Left kidney (tissue), 2 donors: ENCODE data around the gene MSN. TPM values are rescaled to one million over a fixed set of nuclear protein-coding genes. Genes with fewer than 3 reads are reported as not detected.

Experiments
- DNase-seq: peaks from one replicate; pipeline ENCODE4 v3.0.0-alpha.2; 2013
- polyA plus RNA-seq: library from polyadenylated mRNA; unstranded; fragments of 120-200 nt; gene quantifications from one replicate; pipeline ENCODE4 v1.2.1, GENCODE V29; 2013; ENCODE audit not compliant: insufficient read length

The MSN gene
- polyA plus RNA-seq, 1 donor = 227 TPM

DNA sequence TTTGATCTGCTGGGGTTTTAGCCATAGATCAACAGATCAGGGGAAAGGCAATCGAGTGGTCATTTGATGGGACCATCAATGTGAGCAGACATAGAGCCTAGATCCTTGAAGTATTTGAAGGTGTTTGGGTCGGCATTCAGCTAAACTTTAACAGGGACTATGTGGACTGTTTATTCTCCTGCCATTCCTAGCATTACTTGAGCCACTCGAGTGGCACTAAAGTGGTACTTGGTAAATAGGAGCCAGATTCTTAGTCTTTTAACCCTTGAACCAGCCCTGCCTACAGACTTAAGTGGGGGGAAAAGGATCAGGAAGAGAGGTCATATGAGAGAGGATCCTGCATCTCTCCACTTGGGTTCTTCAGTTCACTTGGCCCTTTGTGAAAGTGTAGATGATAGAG lies 3.8 kb downstream of the MSN start:
- peak; percentile 19 for DNase-seq

DNA sequence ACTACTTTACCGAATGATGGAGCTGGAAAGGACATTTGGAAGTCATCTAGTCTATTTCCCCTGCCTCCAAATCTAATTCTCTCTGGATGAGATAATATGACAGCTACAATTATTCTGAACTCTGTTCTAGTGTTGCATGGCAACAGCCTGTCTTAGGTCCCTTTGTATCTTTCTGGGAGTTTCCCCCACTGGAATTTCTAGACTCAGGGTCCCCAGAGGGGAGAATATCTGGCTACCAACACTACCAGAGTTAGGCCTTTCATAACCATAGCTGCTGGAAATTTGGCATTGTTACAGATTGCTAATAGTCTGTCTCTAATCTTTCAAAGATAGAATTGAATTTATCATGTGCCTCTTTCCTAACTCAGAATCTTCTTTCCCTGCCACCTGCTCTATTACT lies 4.5 kb downstream of the MSN start:
- DNase-seq = no peak

DNA sequence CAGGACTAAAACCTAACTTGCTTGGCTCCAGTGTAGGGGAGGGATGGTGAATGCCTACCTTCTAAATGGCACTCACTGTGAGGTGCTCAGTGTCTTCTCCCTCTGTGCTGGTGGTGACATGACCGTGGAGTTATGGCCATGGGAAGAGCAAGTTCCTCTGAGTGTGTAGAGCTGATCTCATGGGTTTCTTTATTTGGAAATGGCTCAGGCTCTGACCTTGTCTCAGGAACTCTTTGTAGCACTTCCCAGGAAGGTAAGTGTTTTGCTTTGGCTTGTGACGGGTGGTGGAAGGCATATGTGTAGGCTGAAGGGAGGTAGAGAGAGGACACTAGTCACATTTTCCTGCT lies 6.4 kb downstream of the MSN start:
- no peak for DNase-seq

DNA sequence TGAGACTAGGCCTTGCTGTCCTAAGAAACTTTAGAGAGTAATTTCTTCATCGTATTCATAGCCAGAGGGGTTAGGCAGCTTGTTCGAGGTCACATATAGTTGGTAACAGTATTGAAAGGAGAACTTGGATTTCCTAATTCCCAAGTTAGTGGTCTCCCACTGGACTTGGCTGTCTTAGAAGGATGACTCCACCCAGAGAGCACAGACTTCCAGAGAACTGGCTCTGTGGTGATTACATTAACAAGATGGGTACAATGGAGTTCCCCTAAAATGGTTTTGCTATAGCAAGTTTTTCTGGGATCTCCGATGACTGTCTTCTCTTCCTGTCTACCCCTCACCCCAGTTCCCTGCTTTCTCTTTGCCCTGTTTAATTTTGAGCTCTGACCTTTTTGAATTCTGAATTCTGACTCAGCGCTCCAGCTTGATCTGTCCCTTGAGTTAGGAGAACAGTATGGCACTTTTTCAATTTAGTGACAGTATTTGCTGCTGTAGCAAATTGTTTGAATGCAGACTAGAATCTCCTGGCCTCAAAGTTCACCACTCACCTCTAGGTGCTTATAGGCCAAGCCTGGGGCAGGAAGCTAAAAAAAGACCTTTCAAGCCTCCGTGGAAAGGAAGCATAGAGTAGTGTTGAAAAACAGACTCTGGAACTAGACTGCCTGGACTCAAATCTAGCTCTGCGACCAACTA lies 6.9 kb downstream of the MSN start:
- no peak for DNase-seq

DNA sequence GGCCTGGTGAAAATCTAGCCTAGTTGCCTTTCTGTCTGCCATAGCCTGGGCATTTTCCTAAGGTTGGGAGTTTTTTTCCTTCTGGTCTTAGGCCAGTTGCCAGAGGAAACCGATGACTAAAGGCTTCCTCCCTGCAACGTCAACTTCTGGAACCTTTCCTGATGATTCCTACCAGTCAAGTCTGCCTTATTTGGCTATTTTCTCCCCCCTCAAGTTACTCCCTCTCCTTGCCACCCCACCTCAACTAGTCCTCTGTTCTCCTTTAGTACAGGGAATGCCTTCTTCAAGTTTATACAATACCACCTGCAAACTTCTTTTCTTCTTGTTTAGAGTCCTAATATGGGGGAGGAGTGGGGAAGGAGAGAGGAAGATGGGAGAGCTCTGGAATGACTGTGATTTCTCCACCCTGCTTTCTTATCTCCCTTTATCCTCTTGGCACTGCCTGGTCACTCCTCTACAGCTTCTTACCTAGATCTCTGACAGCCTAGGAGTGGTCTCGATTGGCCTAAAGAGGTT lies 10.6 kb downstream of the MSN start:
- no peak for DNase-seq

DNA sequence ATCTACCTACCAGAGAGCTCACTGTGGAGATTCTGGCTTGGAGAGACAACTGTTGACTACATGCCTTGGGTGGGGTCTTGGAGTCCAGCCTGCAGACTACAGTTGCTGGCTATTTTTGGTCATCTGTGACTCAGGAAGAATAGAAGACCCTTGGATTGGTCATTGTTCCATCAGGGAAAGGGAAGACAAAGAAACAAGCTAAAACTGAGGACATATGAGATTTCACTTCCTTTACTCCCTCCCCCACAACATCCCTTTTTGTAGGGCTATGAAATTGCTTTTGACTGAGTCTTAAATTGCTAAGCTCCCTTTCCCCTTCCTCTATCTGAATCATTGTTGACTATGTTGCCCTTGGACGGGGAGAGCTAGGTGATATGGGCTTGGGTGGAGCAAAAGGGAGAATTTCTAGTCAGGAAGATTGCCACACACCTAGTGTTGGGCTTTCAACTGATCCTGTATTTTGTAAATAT lies 11.7 kb downstream of the MSN start:
- no peak for DNase-seq

DNA sequence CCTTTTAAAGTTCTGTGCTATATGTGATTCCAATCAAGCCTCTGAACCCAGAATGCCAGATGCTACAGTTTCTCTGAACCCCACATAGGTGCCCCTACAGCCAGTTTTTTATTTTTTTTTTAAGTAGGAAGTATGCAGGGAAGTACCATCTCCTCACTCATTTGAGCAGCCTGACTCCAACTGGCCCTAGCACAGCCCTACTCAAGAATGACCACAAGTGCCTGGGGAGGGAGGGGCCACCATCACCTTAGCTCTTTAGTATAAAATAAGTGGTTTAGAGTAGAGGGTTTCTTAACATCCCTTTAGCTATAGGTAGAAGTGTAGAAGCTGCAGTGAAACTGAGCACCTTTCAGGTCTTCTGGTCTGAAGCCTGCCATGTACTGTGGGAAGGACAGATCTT lies 14.4 kb downstream of the MSN start:
- no peak for DNase-seq

DNA sequence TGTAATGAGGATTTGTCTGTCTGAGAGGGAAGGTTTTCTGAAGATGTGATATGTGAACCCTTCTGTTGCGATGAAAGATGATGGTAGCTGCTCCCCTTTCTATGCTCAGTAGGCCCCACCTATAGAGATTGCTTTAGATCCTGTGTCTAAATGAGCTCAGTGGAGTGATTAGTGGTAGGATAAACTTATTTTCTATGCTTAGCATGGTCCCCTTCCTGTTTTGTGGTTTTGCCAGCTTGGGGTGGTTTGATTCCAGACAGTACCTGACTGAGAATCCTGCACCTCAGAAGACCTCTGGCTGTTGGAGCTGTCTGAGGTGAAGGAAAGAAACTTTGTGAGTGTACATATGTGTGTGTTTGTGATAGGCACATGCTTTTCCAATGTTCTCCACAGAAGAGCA lies 17.7 kb downstream of the MSN start:
- no peak for DNase-seq

DNA sequence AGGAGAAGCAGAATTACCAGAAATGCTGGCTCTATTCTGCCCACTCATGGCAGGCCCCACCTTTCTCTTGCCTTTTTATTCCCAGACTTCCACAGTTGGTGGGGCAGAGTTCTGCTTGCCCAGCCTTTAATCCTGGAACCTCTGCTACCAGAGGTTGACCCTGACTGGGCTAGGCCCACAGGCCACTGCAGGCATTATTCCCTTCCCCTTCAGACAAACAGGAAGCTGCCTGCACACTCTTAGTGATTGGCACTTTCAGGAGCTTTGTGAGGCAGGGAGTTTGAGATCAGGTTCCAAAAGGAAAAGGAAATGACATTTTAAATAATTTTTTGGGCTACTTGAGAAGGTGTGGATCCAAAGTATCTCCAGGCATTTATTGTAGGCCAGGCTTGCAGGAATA lies 18.8 kb downstream of the MSN start:
- DNase-seq = no peak

DNA sequence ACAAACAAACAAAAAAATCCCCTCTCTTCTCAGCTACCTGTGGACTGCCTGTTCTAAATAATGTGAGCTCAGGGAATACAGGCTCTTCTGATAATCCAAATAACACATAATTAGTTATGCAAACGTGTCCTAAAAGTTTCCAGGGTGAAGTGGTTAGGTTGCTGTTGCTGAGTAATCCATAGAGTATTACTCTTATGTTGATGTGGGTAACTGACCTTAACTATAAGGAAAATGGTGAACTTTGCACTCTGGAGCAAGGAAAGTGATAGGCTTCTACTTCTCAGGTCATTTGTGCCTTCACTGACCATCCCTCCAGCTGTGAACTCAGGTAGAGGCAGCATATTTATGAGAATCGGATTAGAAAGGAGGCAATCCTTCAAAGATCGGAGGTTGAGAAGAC lies 19.9 kb downstream of the MSN start:
- DNase-seq = no peak

DNA sequence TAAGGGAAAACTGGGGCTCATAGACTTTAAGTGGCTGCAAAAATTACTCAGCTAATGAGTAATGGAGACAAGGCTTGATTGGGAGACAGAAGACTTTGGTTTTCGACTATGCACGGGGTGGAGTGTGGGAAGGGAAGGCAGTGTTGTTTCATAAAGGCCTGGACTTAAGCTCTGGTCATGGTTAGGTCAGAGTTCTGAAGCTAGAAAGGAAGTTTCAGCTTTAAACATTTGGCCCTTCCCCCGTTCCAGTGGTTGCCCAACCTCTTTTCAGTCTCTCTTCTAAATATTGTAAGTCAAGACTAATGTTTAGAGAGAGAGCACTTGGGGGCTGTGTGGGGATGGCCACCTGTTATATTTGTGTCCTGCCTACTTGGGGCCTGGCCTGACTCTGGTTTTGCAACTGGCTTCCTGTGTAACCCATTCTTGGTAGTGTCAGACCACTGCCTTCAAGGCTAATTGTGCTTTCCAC lies 21.0 kb downstream of the MSN start:
- DNase-seq = no peak

DNA sequence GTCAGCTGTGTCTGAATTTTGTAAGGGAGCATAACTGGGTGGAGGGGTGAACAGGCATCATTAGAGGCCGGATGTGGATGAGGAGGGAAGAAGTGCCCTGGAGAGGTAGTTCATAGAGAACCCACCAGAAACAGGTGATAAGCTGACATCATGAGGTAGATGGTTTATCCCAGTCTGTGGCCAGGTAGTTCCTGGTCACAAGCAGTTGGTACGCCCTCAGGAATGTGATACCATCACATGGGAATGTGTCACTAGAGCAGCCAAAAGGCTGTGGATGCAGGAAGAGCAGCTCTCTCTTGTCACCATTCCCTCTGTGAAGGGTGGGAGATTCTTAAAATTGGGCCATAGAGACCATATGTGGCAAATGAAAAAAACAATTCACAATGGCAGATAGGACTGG lies 21.9 kb downstream of the MSN start:
- no peak for DNase-seq

DNA sequence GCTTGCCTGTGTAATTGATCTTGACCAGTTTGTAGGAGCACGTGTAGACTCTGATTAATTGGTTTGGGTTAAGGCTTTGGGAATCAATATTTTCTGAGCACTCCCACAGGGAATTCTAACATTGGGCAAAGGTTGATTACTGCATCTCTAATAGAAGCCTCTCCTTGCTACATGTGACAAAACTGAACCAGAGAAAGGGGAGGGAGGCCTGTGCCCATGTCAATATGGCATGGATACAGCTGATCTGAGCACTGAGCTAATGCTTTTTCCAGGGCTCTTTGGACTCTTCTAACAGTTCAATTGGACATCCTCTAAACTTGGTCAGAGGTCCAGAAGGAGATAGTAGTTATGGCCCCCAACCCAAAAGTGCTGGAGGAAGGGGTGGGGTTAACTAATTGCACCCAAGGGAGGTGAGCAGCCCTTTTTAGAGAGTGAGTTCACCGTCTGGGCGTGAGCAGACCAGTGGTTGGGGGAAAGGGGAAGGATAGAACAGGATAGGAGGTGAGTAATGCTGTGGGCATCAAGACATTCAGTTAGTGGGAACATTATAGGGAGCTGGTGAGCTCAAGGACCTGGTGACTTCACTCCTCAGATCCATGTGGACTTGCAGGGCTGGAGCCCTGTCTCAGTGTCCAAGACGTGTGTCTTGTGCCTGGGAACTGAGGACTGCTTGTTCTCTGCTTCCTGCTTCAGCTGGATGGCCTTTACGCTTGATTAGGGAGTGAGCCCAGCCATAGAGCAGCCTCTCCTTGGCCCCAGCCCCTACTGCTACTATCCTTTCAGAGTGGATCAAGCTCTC lies 22.8 kb downstream of the MSN start:
- no peak for DNase-seq

DNA sequence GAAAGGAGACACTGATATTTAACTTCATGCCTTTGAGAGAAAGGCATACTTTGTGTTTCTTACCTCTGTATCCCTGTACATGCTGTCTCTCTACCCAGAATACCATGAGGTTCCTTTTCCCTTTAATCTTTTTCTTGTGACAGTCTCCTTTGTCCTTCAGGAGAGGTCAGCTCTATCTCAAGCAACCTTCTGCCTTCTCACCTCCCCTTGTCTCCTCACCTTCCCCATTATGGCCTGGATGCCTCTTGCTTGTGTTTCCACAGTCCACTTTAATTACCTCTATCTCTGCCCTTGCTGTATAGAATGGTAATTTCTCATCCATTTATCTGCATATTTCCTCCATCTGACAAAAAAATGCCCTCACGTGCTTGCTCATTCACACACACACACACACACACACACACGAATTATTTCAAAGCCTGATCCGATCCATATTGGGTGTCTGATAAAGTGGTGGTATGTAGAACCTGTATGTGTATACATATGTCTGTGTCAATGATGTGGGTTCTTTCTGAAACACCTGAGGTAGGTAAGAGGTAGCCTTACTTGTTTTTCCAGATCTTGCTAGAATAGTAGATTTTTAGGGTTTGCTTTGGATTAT lies 28.5 kb downstream of the MSN start:
- DNase-seq = no peak

DNA sequence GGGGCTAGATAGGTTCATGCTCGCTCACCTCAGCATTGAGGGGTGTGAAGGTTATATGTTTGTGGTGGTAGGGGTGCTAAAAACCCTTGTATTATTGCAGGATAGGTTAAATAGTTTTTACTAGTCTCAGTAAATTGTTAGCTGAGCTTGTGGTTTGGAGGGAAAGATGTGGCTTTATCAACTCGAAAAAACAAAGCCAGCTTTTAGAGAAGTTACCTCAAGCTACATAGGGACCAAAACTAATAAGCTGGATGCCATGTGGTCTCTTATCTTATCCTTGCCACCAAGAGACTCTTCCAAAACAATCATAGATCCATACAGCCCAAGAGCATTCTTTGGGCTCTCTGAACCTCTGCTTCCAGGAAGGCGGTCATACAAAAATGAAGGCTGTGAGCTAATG lies 29.2 kb downstream of the MSN start:
- DNase-seq = no peak

DNA sequence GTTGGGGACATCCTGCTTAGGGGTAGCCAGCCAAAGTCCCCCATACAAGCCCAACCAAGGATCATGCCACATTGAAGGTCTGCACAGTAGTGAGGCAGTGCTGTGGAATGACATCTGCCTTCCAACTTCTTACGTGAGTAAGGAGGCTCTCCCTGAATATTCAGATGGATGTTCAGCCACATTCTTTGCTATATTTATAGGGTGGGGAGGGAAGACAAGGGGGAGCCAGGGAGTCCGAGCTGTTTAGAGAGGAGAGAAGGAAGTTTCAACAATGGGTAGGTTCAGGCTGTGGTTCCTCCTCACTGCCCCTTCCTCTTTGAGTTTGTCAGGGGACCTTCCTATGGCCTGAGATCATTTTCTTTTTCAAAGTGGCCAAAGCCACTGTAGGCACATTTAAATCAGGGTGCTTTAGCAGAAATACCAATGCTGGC lies 29.8 kb downstream of the MSN start:
- DNase-seq = no peak

DNA sequence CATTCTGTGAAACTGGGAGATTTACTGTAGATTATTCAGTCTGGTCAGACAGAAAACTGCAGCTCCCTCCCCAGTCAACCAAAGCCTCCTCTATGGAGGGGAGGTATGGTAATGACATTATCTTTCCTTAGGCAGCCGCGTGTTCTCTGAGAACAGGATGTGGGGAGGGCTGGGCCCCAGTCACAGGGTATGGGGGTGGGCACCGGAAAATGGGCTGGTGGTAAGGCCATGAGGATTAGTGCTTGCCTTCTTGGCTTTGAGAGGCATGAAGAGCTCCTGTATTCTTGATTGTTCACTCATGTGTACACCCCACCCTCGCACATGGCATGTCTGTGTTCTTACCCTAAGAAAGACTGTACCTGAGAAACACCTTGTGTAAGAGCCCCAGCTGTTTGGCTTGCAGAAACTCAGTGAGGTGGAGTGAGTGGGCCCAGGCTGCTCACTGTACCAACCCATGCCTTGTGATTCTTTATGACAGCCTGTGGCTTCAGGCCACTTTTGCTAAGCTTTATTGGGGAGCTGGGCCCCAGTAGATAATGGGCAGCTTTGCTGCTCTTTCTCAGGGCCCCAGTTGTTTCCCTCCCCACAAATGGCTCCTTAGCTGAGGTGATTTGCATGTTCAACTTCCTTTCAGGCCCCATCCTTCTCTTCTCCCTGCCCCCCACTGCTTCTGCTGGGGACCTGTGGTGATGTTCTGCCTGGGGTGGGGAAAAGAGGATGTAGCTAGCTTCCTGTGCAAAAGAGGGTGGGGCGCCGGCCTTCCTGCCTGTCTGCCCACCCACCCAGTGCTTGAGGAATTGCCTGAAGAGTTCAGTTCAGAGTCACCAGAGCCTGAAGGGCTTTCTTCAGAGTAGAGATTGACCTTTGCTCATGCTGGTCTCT lies 30.7 kb downstream of the MSN start:
- no peak for DNase-seq

DNA sequence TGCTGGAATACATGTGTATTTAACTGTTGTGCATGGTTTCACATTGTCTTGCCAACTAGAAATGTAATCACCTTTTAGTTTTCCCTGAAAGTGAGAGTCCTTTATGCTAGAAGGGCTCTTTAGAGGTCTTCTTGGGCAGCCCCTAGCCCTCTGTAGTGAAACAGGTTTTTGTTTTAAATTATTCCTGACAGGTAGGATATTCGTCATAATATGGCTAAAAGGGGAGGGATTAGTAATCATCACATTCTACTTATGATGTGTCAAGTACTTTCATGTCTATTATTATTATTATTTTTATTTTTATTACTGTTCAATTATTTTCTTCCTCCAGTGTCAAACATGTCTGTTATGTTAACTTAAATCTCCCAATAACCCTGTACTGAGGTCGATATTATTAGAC lies 35.5 kb downstream of the MSN start:
- no peak for DNase-seq

DNA sequence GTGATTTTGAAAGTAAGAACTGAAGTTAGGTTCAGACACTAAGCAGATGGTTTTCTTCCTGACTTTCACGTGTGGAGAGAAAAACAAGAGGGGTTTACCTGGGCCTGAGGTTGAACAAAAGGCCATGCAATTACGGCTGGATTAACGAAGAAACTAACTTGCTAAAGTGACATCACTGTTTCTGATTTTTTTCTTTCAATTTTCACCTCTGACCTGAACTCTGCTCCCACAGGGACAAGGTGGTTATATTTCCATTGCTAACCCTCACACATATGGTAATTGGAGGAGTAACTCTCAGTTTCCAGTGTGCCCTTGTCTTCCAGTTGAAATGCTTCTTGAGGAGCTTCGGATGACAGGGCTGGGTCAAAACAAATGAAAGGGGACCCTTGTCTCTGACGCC lies 38.0 kb downstream of the MSN start:
- DNase-seq = no peak

DNA sequence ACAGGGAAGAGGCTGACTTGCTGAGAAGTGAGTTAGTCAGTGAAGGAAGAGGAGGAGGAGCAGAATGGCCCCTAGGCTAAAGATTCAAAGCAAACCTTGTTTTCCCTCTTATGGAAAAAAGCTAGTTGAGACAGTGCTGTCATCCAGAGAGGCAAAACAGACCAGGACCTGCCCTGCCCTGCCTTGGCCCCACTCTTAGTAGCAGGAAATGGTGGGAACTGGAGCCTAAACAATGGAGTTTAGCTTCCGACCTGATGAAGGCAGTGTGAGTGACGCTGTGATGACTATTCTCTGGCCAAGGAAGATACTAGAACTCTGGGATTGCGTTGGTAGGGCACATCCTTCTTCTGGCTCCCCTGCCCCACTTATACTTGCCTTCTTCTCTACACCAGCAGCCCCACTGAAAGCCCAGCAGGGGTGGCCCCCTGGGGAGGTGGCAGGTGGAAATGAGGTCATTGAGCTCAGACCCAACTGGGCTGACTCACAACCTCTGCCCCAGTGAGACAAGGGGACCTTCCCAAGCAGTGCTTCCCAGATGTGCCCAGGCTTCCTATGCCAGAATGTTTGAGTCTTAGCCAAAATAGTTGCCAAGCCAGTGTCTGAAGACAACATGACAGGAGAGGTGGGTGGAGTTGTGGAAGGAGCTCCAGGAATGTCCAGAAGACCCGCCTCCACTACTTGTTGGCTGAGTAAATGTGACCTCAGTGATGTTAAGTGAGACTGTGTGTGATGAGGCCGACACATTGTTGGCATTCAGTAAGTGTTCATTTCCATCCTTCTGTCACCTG lies 38.8 kb downstream of the MSN start:
- no peak for DNase-seq

DNA sequence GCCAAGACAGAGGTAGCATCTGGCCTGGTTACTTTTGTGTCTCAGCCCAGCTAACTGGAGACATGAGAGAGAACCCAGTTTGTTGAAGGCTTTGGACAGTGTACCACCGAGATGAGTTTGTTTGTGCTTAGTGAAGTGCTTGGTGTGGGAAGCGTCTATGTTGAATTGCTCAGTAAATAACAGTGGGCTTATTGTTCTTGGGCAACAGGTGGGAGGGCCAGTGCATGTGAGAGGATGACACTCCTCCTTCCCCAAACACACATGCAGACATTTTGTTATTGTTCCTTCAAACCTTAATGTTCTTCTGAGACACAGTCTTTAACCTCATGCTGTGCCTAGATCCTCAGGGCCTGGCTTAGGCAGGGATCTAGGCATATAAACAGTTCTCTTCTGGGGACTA lies 39.7 kb downstream of the MSN start:
- DNase-seq = no peak
